PFSK-1 (cell line): ENCODE measurements around the gene CHRM2.

Experiments used
- FOXP2 ChIP-seq: optimal IDR thresholded peaks from 2 replicates; pipeline ENCODE3; 2011; ENCODE audit warnings: borderline replicate concordance, control low read depth, inconsistent platforms; ENCODE audit not compliant: insufficient read depth; ENCODE audit errors: extremely low read length, extremely low read depth
- POLR2AphosphoS5 ChIP-seq: IDR thresholded peaks from 2 replicates; pipeline ENCODE4 v1.6.1; 2012; ENCODE audit warnings: low read depth, mild to moderate bottlenecking, control low read depth, low read length, moderate library complexity
- SIN3A ChIP-seq: IDR thresholded peaks from 2 replicates; pipeline ENCODE4 v1.6.1; 2012; ENCODE audit warnings: mild to moderate bottlenecking, low read length, moderate library complexity, borderline replicate concordance; ENCODE audit not compliant: insufficient read depth
- TAF1 ChIP-seq: IDR thresholded peaks from 2 replicates; pipeline ENCODE4 v1.6.1; 2012; ENCODE audit warnings: low read length, control low read depth, borderline replicate concordance; ENCODE audit not compliant: insufficient read depth
- TF ChIP-seq, protein P1 (sequence below), 2 experiments: IDR thresholded peaks; 2 replicates each; pipeline versions ENCODE4 v1.6.1 to v1.8.0; 2011 to 2012; ENCODE audit warnings: low read depth in 2 of 2, low read length in 2 of 2, control low read depth in 1 of 2, inconsistent platforms in 1 of 2, mild to moderate bottlenecking in 1 of 2, moderate library complexity in 1 of 2; ENCODE audit not compliant: insufficient read depth in 1 of 2

DNA sequence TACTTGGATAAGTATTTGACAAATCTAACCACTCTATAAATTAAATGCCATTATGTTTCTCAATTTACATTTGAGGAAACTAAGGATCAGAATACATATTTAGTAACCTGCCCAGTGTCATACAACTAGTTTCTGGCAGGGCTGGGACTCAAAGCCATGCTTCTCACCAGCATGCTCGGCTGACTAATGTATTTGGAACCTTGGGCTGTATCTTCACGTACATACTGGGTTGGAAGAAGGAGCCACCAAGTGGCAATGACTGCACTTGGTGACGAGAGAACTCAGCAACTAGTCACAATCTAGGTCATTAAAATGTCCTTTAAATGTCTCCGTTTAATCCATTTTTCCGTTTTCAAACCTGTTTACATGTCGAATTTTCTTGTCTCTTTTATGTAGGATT, 42.9 kb downstream of the CHRM2 start:
- TF ChIP-seq SIN3A (no peak), POLR2AphosphoS5 (no peak), FOXP2 (no peak), TAF1 (no peak)
- TF ChIP-seq, protein P1, sequence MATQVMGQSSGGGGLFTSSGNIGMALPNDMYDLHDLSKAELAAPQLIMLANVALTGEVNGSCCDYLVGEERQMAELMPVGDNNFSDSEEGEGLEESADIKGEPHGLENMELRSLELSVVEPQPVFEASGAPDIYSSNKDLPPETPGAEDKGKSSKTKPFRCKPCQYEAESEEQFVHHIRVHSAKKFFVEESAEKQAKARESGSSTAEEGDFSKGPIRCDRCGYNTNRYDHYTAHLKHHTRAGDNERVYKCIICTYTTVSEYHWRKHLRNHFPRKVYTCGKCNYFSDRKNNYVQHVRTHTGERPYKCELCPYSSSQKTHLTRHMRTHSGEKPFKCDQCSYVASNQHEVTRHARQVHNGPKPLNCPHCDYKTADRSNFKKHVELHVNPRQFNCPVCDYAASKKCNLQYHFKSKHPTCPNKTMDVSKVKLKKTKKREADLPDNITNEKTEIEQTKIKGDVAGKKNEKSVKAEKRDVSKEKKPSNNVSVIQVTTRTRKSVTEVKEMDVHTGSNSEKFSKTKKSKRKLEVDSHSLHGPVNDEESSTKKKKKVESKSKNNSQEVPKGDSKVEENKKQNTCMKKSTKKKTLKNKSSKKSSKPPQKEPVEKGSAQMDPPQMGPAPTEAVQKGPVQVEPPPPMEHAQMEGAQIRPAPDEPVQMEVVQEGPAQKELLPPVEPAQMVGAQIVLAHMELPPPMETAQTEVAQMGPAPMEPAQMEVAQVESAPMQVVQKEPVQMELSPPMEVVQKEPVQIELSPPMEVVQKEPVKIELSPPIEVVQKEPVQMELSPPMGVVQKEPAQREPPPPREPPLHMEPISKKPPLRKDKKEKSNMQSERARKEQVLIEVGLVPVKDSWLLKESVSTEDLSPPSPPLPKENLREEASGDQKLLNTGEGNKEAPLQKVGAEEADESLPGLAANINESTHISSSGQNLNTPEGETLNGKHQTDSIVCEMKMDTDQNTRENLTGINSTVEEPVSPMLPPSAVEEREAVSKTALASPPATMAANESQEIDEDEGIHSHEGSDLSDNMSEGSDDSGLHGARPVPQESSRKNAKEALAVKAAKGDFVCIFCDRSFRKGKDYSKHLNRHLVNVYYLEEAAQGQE (IDR thresholded peaks at IDR 0.05; ENCODE audit: insufficient read depth in 1 of 2, low read depth in 2 of 2, low read length in 2 of 2), result no peak
